D341Med (cell line): Measurements from ENCODE around the gene ALAS1.

Experiments
- DNase-seq: peaks from one replicate; pipeline ENCODE4 v3.0.0; 2012; ENCODE audit warnings: low spot score

The ALAS1 gene

GRCh38 chr3:52249683-52250082 is 51.7 kb downstream of the ALAS1 start:
- no peak for DNase-seq

- DNase-seq: no peak
These were observed 52.2 kb downstream of the ALAS1 start for GRCh38 chr3:52250122-52250521.

- DNase-seq: no peak
These were observed 55.6 kb downstream of the ALAS1 start for GRCh38 chr3:52253314-52254304.

- DNase-seq: no peak
These were observed 56.6 kb downstream of the ALAS1 start for GRCh38 chr3:52254608-52255007.

- DNase-seq: no peak
These were observed 58.2 kb downstream of the ALAS1 start for GRCh38 chr3:52256159-52256558.

- DNase-seq: no peak
These were observed 58.7 kb downstream of the ALAS1 start for GRCh38 chr3:52256622-52257021.

- no peak for DNase-seq
These were observed 60.0 kb downstream of the ALAS1 start for GRCh38 chr3:52257911-52258310.

GRCh38 chr3:52259035-52259434 is 61.1 kb downstream of the ALAS1 start:
- DNase-seq: no peak

- DNase-seq: no peak
These were observed 61.5 kb downstream of the ALAS1 start for GRCh38 chr3:52259448-52259847.

GRCh38 chr3:52262447-52262846 is 64.5 kb downstream of the ALAS1 start:
- no peak for DNase-seq
